H1 (cell line): ENCODE results near the gene MRTFA.

Experiments used
- EZH2 ChIP-seq: fragments of 200-600 bp; sonication (generic); IDR thresholded peaks from 2 replicates; pipeline ENCODE4 v1.7.1; 2012; ENCODE audit warnings: low read depth, mild to moderate bottlenecking, moderate library complexity, low read length, inconsistent platforms; ENCODE audit not compliant: severe bottlenecking
- RAD21 ChIP-seq, 2 experiments: IDR thresholded peaks in 1 of 2; conservative IDR thresholded peaks in 1 of 2; 2 replicates each; pipeline ENCODE4 v1.6.1; 2011; ENCODE audit warnings: low read depth in 2 of 2, low read length in 2 of 2, improper control_type of control experiment in 1 of 2, inconsistent platforms in 1 of 2, mild to moderate bottlenecking in 1 of 2, moderate library complexity in 1 of 2
- TF ChIP-seq, protein P1 (sequence below), 3 experiments: IDR thresholded peaks; 1 replicate in 2 of 3; 2 replicates in 1 of 3; pipeline versions ENCODE4 v1.5.1 to v1.6.1; 2011; ENCODE audit warnings: low read length in 3 of 3, mild to moderate bottlenecking in 3 of 3, inconsistent platforms in 2 of 3, low read depth in 1 of 3, moderate library complexity in 1 of 3; ENCODE audit not compliant: insufficient read depth in 1 of 3; ENCODE audit errors: control extremely low read depth in 1 of 3

DNA sequence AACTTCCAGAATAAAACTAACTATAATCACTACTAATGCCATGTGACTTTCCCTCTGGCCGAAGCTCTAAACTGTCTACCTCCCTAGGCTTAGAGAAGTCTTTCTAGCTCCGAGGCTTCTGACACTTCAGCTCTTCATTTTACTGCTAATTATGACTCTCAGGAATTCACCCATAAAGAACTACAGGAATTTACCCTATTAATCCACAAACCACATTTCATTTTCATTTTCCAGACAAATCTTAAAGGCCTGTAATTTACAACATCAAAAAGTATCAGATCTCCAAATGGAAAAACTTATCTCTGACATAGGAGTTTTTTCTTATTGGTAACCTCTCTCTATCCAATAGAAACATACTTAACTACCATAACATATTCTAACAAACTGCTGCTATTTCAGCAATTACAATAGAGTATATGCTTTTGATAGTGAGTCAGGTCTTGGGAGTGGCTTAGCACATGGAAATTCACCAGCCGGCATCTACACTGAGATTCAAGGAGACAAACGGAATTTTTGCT lies 33.4 kb downstream of the MRTFA start:
- TF ChIP-seq RAD21 (IDR thresholded peaks at IDR 0.05 in 1 of 2, conservative IDR thresholded peaks at IDR 0.05 in 1 of 2; ENCODE audit: low read depth in 2 of 2, low read length in 2 of 2), result no peak
- TF ChIP-seq, protein P1, sequence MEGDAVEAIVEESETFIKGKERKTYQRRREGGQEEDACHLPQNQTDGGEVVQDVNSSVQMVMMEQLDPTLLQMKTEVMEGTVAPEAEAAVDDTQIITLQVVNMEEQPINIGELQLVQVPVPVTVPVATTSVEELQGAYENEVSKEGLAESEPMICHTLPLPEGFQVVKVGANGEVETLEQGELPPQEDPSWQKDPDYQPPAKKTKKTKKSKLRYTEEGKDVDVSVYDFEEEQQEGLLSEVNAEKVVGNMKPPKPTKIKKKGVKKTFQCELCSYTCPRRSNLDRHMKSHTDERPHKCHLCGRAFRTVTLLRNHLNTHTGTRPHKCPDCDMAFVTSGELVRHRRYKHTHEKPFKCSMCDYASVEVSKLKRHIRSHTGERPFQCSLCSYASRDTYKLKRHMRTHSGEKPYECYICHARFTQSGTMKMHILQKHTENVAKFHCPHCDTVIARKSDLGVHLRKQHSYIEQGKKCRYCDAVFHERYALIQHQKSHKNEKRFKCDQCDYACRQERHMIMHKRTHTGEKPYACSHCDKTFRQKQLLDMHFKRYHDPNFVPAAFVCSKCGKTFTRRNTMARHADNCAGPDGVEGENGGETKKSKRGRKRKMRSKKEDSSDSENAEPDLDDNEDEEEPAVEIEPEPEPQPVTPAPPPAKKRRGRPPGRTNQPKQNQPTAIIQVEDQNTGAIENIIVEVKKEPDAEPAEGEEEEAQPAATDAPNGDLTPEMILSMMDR (IDR thresholded peaks at IDR 0.05; ENCODE audit: control extremely low read depth in 1 of 3, insufficient read depth in 1 of 3, low read depth in 1 of 3, low read length in 3 of 3), result no peak
- TF ChIP-seq EZH2, result no peak
